Mucosa of gallbladder (tissue), 1 donor: Measurements from ENCODE around the gene RNF11. TPM values are rescaled to one million over a fixed set of nuclear protein-coding genes. Genes with fewer than 3 reads are reported as not detected.

Experiments
- DNase-seq: peaks from one replicate; pipeline ENCODE4 v3.0.0-alpha.2; 2020; ENCODE audit warnings: low spot score
- total RNA-seq: library from RNA; stranded (reverse); gene quantifications from one replicate; pipeline ENCODE4 v1.2.1, GENCODE V29; 2021
- donor health status: DM: no; HTN: no; CAD: no.

The RNF11 gene
- total RNA-seq, 1 donor from 2014 or later = 94.0 TPM

DNA sequence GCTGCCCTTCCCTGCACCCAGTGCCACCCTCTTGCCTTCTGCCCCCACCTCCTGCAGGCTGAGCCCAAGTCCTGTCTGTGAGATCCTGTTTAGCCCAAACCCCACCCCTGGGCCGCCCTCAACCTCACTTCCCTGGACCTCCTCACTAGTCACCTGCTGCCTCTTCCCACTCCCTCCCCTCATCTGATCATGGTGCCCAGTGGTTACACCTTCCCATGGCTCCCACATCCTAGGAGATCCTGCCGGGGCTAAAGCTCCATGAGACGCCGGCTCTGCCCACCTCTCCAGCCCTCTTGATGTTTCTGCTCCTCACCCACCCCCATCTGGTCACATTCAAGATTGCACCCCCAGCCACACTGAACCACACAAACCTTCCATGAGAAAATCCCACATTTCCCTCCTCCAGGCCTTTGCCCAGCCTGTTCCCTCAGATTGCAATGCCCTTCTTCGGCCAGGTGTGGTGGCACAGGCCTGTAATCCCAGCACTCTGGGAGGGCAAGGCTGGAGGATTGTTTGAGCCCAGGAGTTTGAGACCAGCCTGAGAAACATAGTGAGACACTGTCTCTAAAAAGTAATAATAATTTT, 77.3 kb downstream of the RNF11 start:
- DNase-seq = no peak

DNA sequence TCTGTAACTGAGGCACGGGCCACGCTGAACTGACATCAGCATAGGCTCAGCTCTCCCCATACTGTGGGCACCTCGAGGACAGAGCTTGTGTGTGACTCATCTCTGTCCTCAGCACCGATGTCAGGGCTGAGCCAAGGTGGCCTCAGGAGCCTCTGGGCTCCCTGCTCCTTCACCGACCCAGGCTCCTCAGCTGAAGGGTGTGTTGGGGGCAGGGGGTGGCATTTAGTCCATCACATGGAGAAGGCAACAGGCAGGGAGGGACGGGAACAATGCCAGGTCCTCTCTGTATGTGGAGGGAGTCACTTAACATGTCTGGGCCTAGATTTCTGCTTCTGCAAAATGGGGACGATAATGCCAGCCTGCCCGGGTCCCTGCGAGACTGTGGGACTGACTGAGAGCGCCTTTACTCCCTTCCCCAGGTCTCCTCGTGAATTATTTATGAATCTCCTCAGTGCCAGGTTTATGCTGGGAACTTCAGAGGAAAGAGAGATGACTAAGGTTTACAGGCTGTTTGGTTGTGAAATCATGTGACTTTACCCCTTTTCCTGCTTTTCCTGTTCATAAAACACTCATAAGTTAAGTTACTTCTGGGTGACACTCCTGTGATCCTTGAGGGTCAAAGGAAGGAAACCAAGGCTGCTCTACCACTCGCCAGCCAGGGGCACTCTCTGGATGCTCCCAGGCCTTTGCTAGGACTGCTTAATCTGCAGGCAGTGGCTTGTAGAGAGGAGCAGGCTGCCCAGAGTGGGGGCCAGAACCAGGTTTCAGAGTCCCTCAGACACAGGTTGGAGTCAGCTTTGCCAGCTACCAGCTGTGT, 78.1 kb downstream of the RNF11 start:
- peak; percentile 26 for DNase-seq

GRCh38 chr1:51314974-51315373, 78.9 kb downstream of the RNF11 start:
- no peak for DNase-seq

DNA sequence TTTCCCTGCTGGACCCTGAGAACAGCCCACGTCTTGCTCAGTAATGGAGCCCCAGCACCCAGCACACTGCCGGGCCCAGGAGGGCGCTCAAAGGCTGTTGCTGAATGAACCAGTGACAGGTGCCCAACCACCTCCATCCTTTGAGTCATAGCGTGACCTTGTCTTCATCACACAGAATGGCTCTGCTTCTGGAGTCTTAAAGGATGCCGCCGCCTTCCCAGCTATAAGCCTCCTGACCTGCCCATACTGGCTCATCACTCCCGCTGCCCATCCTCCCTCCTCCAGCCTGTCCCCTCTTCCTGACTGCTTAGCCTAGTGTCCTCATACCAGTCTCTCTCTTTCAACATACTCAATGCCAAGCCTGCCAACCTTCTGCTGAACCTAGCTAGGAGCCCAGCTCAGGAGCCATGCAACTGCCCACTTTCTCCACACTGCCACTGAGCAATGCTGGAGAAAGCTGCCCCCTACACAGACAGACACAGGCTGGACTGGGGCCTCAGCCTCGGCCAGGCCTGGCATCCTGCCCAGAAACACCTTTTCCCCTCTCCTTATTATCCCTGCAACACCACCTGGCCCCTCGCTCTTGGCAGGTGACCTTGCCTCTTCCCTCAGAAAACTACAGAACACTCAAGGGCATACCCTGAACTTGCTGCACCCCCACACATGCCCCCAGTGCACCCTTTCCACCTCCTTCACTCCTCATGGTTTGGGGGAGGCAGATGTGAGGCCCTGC, 80.2 kb downstream of the RNF11 start:
- DNase-seq = no peak

- no peak for DNase-seq
Measured at GRCh38 chr1:51316846-51317120, 80.7 kb downstream of the RNF11 start.

DNA sequence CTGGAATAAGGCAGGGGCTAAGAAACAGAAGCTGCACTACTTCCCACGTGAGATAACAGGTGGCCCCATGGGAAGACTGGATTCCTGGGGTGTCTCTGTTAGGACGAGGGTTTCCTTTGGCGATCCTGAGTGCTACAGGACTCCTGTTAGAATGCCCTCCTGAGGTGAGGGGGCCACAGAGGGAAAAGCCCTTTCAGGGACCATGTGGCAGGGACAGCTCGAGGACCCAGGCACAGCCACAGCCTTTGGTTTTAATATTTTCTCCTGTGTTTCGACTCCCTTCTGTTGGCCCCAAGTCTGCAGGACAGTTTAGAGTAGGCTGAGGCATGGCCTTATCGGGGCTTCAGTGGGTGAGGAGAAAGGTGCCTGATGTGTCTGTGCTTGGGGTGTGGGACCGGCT, 81.7 kb downstream of the RNF11 start:
- no peak for DNase-seq

- DNase-seq = no peak
Measured at GRCh38 chr1:51320967-51321923, 85.2 kb downstream of the RNF11 start.

DNA sequence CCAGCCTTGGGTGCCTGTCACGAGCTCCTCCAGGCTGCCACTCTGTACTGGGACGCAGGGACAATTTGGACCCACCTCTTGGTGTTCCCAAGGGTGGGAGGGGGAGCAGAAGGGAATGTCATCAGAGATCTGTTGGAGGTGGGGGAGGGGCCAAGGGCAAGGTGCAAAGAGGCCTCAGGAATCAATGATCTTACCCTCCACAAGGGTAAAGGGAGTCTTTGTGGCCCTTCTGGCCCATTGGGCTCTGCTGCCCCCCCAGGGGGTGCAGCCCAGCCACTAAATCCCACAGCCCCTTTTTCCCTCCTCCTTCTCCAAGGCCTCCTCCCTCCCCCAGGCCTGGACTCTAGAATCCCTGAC, 85.8 kb downstream of the RNF11 start:
- DNase-seq = no peak

GRCh38 chr1:51322417-51323101, 86.5 kb downstream of the RNF11 start:
- DNase-seq = no peak

Other genes with a start within 250 kb of the RNF11 start
- not detected for gene C1orf185, start 134.0 kb upstream of the RNF11 start, total RNA-seq
- 62.3 TPM for gene TTC39A, start 94.3 kb downstream of the RNF11 start, total RNA-seq